Measurements from ENCODE around the gene PLCD3. TPM values are rescaled to one million over a fixed set of nuclear protein-coding genes. Genes with fewer than 3 reads are reported as not detected.

The PLCD3 gene
- total and polyA plus RNA-seq, 11 donors: 92.8 to 207 (median 114) TPM

DNA sequence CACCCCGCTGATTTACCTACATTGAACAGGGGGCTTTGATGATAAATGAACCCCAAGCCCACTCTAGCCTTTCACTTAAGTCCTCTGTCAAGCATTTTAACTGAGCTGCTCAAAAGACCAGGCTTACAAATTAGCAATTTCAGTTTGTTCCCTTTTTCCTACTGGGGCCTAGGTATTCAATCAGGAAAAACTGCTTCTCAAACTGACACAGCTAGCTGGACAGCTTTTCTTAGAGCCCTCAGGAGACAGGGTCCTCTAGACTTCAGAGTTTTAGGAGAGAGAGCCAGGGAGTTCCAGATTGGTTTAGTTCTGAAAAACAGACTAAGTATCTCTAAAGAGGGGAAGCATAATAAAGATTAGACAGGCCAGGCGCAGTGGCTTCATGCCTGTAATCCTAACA, 23.2 kb upstream of the PLCD3 start:
- no peak for TF ChIP-seq POLR2A (IDR thresholded peaks at IDR 0.05)
- TF ChIP-seq, protein P1, sequence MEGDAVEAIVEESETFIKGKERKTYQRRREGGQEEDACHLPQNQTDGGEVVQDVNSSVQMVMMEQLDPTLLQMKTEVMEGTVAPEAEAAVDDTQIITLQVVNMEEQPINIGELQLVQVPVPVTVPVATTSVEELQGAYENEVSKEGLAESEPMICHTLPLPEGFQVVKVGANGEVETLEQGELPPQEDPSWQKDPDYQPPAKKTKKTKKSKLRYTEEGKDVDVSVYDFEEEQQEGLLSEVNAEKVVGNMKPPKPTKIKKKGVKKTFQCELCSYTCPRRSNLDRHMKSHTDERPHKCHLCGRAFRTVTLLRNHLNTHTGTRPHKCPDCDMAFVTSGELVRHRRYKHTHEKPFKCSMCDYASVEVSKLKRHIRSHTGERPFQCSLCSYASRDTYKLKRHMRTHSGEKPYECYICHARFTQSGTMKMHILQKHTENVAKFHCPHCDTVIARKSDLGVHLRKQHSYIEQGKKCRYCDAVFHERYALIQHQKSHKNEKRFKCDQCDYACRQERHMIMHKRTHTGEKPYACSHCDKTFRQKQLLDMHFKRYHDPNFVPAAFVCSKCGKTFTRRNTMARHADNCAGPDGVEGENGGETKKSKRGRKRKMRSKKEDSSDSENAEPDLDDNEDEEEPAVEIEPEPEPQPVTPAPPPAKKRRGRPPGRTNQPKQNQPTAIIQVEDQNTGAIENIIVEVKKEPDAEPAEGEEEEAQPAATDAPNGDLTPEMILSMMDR (IDR thresholded peaks at IDR 0.05): no peak
- H3K27ac ChIP-seq: peak overlapping the region in 2 of 12 donors; percentile 21 to 26
- H3K9me3 ChIP-seq: no peaks in the 10 kb centered on the region
- no peaks in the 10 kb centered on the region for H3K27me3 ChIP-seq
- ATAC-seq (no peak), DNase-seq (no peak)
- H3K36me3 ChIP-seq: peaks cover 0 to 2% (median 0%) of the 10 kb centered on the region in 9 donors
- peaks cover 11 to 69% (median 55%) of the 10 kb centered on the region in 12 donors for H3K4me1 ChIP-seq
- no peak overlapping the region for H3K4me3 ChIP-seq
- 81 to 96% (median 87%) methylated on average over 2 of the region's 2 CpGs for WGBS, 4 donors
- intact Hi-C loops (cut with DNase I): no loop called here

DNA sequence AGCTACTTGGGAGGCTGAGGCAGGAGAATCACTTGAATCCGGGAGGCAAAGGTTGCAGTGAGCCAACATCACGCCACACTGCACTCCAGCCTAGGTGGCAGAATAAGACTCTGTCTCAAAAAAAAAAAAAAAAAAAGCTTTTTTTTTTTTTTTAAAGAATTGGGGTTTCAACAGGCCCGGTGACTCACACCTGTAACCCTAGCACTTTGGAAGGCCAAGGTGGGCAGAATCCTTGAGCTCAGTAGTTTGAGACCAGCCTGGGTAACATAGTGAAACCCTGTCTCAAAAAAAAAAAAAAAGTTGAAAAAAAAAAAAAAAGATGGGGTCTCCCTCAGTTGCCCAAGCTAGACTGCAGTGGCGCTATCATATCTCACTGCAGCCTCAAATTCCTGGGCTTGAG, 22.7 kb upstream of the PLCD3 start:
- peak overlapping the region in 2 of 12 donors; percentile 21 to 26 for H3K27ac ChIP-seq
- H3K4me3 ChIP-seq: no peak overlapping the region
- intact Hi-C loops (cut with DNase I): no loop called here
- H3K9me3 ChIP-seq: no peaks in the 10 kb centered on the region
- H3K27me3 ChIP-seq: no peaks in the 10 kb centered on the region
- WGBS, 4 donors: 92 to 96% (median 93%) methylated on average over 4 of the region's 4 CpGs
- TF ChIP-seq, protein P1 (IDR thresholded peaks at IDR 0.05): no peak
- TF ChIP-seq POLR2A (IDR thresholded peaks at IDR 0.05): no peak
- peaks cover 9 to 68% (median 54%) of the 10 kb centered on the region in 12 donors for H3K4me1 ChIP-seq
- DNase-seq (no peak), ATAC-seq (no peak)
- peaks cover 0 to 2% (median 0%) of the 10 kb centered on the region in 9 donors for H3K36me3 ChIP-seq

DNA sequence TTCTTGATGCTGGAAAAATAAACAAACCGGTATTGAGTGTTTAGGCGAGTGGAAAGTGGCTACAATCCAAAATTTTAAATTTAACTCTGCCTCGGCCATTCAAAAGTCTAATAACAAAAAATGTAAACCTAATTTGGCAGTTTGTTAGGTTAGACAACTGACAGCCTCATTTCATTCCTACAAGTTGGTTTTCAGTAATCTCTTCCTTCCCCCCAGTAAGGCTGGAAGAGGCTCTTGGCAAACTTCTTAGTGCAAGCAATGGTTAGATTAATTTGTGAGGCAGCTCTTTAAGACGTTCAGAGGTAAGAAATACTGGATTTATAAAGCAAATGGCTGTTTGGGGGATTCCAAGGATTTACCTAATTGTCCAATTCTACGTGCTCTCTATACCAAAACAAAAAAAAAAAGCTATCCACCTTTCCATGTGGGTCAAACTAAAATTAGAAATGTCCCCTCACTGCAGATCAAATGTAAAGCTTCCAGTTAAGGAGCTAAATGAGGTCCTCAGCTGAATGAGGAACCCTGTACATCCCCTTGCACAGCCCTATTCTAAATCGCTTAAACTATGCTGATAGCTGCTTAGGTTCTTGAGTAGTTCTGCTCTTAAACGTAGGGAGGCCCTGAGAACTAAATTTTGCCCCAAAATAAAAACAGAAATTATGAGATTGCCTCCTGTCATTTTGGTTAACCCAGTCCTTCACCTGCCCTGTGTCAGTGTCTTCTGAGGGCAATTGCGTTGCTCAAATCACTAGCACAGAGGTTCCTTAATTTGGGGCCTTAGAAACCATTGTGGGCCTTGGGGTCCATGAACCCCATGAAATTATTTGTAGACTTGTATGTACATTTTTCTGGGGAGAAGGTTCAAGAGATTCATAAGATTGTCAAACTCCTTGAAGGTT, 18.8 kb upstream of the PLCD3 start:
- Histone ChIP-seq H3K9me3 (no peaks in the 10 kb centered on the region), H3K4me1 (peaks cover 5 to 52% (median 35%) of the 10 kb centered on the region in 12 donors), H3K4me3 (peak overlapping the region; percentile 62 to 93 (median 79)), H3K27ac (peak overlapping the region in 11 of 12 donors; percentile 53 to 100 (median 96)), H3K36me3 (no peaks in the 10 kb centered on the region), H3K27me3 (no peaks in the 10 kb centered on the region)
- intact Hi-C loops (cut with DNase I): no loop called here
- no peak for TF ChIP-seq POLR2A (IDR thresholded peaks at IDR 0.05)
- TF ChIP-seq, protein P1 (IDR thresholded peaks at IDR 0.05): no peak
- no peak for ATAC-seq
- 22 to 30% (median 28%) methylated on average over 8 of the region's 8 CpGs for WGBS, 4 donors
- DNase-seq: no peak
